Lower leg skin (tissue), 3 donors: ENCODE results near the gene IL17D.

Source experiments
- CTCF ChIP-seq, 3 donors: fragments of 450-650 bp; IDR thresholded peaks; one replicate each; pipeline ENCODE4 v1.5.1; 2016; ENCODE audit warnings: antibody characterized with exemption in 3 of 3, mild to moderate bottlenecking in 3 of 3, moderate library complexity in 2 of 3
- POLR2A ChIP-seq, 2 donors: fragments of 450-650 bp; IDR thresholded peaks; one replicate each; pipeline ENCODE4 v1.6.1; 2016 to 2017; ENCODE audit warnings: antibody characterized with exemption in 2 of 2, mild to moderate bottlenecking in 1 of 2, moderate library complexity in 1 of 2

DNA sequence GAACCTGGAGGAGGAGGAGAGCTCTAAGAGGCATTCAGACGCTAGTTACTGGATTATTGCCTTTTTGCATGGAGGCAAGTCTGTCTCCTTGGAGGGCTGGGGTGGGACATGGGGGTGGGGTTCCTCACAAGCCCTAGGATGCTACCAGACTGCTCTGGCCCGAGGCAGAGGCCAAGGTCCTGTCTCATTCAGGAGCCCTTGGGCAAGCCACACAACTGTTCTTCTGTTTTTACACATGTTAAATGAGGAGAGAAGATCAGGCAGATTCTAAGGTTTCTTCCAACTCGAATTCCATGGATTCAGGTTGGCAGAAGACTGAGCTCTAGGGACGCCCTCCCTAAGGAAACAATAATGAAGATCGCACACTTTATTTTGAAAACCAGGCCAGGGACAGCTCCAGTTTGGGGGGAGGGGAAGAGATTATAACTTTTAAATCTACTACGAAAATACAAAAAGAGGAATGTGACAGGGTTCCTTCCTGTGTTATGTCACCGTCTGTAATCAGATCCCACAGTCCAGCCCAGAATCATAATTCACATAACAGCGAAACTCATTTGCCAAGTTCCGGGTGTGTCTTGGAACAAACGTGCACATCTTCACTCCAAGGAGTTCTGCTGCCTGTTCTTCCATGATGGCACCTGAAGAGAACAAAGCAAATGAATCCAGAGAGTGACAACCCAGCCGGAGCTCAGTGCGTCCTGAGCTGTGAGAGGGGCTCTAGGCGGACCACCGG lies 25.2 kb downstream of the IL17D start:
- TF ChIP-seq CTCF (IDR thresholded peaks at IDR 0.05), result no peak
- no peak for TF ChIP-seq POLR2A (IDR thresholded peaks at IDR 0.05)
